Aorta (tissue), 5 donors: Measurements from ENCODE around the gene LTO1. TPM values are rescaled to one million over a fixed set of nuclear protein-coding genes. Genes with fewer than 3 reads are reported as not detected.

Source experiments
- ATAC-seq: fragments of 200-7000 bp; cut with Tn5 transposase; one replicate; pipeline ENCODE4 v1.9.1; 2022; ENCODE audit warnings: moderate library complexity; ENCODE audit not compliant: low FRiP score
- DNase-seq, 2 donors: peaks; one replicate each; pipeline ENCODE4 v3.0.0-alpha.2; 2020
- H3K27ac ChIP-seq, 2 donors: one replicate each; pipeline ENCODE4 v1.5.1; 2013; ENCODE audit warnings: low read length in 2 of 2, mild to moderate bottlenecking in 2 of 2, moderate library complexity in 2 of 2, control low read depth in 1 of 2, inconsistent platforms in 1 of 2, low read depth in 1 of 2
- H3K27me3 ChIP-seq, 2 donors: one replicate each; pipeline ENCODE4 v1.6.1; 2013; ENCODE audit warnings: control low read depth in 1 of 2, low read length in 1 of 2, mild to moderate bottlenecking in 1 of 2, moderate library complexity in 1 of 2; ENCODE audit not compliant: insufficient read depth in 2 of 2, control insufficient read depth in 1 of 2
- H3K36me3 ChIP-seq, 2 donors: one replicate each; pipeline ENCODE4 v1.6.1; 2013; ENCODE audit warnings: control low read depth in 1 of 2, low read length in 1 of 2, mild to moderate bottlenecking in 1 of 2; ENCODE audit not compliant: insufficient read depth in 2 of 2, control insufficient read depth in 1 of 2
- H3K4me1 ChIP-seq, 2 donors: one replicate each; pipeline ENCODE4 v1.6.1; 2013; ENCODE audit warnings: low read length in 2 of 2, control low read depth in 1 of 2, mild to moderate bottlenecking in 1 of 2, moderate library complexity in 1 of 2; ENCODE audit not compliant: insufficient read depth in 2 of 2, control insufficient read depth in 1 of 2
- H3K4me3 ChIP-seq, 2 donors: one replicate each; pipeline ENCODE4 v1.5.1; 2013; ENCODE audit warnings: low read length in 2 of 2, control low read depth in 1 of 2, mild to moderate bottlenecking in 1 of 2
- H3K9me3 ChIP-seq: one replicate; pipeline ENCODE4 v1.6.1; 2013; ENCODE audit warnings: mild to moderate bottlenecking, low read length; ENCODE audit not compliant: control insufficient read depth
- WGBS, 2 donors: extraction: QIAGEN DNeasy Blood & Tissue Kit; methylation state at CpG; one replicate each; pipeline ENCODE4 v1.1.7; 2013; 5-methylcytosine and 5-hydroxymethylcytosine counted together
- intact Hi-C, 2 donors: fragments of 100-400 bp; cut with DNase I; formaldehyde crosslinking; loops; one replicate each; pipeline versions ENCODE4 v1.14.2 to v1.15.0; 2022
- polyA plus RNA-seq, 2 donors: library from polyadenylated mRNA; stranded (reverse); fragments of 200-250 nt; gene quantifications; one replicate each; pipeline ENCODE4 v1.2.3, GENCODE V29; 2013
- total RNA-seq, 2 donors: library from RNA; stranded (reverse); fragmentation: NEBNext Ultra II Directional; extraction: Animal tissue kit (Norgen Biotek cat#: 25700); gene quantifications; one replicate each; pipeline ENCODE4 v1.2.1, GENCODE V29; 2021
- donor health status: healthy with polysubstance abuse.
- donor health status: Bipolar disorder and iron deficiency.
- donor health status: DM: no; HTN: no; CAD: no.
- donor health status: DM: no; HTN: no; CAD: no.
- donor health status: DM: yes; HTN: yes; CAD: no.

LTO1 gene
- total and polyA plus RNA-seq, 4 donors = 4.6 to 34.5 (median 26.6) TPM

- DNase-seq (peak in 1 of 2 donors; percentile 40), ATAC-seq (no peak)
- intact Hi-C loops = no loop called here
- Histone ChIP-seq H3K4me3 (no peak overlapping the region), H3K36me3 (peaks cover 0 to 4% of the 10 kb centered on the region in 2 donors), H3K27ac (no peak overlapping the region), H3K27me3 (no peaks in the 10 kb centered on the region), H3K9me3 (no peaks in the 10 kb centered on the region), H3K4me1 (no peaks in the 10 kb centered on the region)
- WGBS, 2 donors = 90 to 91% methylated on average over 23 of the region's 23 CpGs
Measured at GRCh38 chr11:69653406-69653960, 21.7 kb downstream of the LTO1 start.

- ATAC-seq (no peak), DNase-seq (no peak)
- 81 to 85% methylated on average over 11 of the region's 11 CpGs for WGBS, 2 donors
- H3K4me3 ChIP-seq = no peak overlapping the region
- no peaks in the 10 kb centered on the region for H3K27me3 ChIP-seq
- no peaks in the 10 kb centered on the region for H3K4me1 ChIP-seq
- H3K27ac ChIP-seq = no peak overlapping the region
- H3K9me3 ChIP-seq = no peaks in the 10 kb centered on the region
- peaks cover 0 to 4% of the 10 kb centered on the region in 2 donors for H3K36me3 ChIP-seq
- intact Hi-C loops = no loop called here
Measured at GRCh38 chr11:69652999-69653398, 22.2 kb downstream of the LTO1 start.

GRCh38 chr11:69651834-69652620 lies 23.1 kb downstream of the LTO1 start:
- no peak overlapping the region for H3K4me3 ChIP-seq
- H3K36me3 ChIP-seq = peaks cover 0 to 4% of the 10 kb centered on the region in 2 donors
- no peaks in the 10 kb centered on the region for H3K9me3 ChIP-seq
- H3K4me1 ChIP-seq = no peaks in the 10 kb centered on the region
- ATAC-seq = no peak
- no peak overlapping the region for H3K27ac ChIP-seq
- intact Hi-C loops = no loop called here
- 77 to 79% methylated on average over 15 of the region's 15 CpGs for WGBS, 2 donors
- H3K27me3 ChIP-seq = no peaks in the 10 kb centered on the region
- DNase-seq = peak in 1 of 2 donors; percentile 57

- no peaks in the 10 kb centered on the region for H3K4me1 ChIP-seq
- intact Hi-C loops = no loop called here
- peaks cover 0 to 4% of the 10 kb centered on the region in 2 donors for H3K36me3 ChIP-seq
- H3K27me3 ChIP-seq = no peaks in the 10 kb centered on the region
- DNase-seq (peak in 1 of 2 donors; percentile 55), ATAC-seq (no peak)
- no peak overlapping the region for H3K4me3 ChIP-seq
- 91% methylated on average over 23 of the region's 23 CpGs for whole genome bisulfite sequencing, 2 donors
- no peaks in the 10 kb centered on the region for H3K9me3 ChIP-seq
- H3K27ac ChIP-seq = no peak overlapping the region
Measured at GRCh38 chr11:69650832-69651344, 24.3 kb downstream of the LTO1 start.

- intact Hi-C loops = no loop called here
- DNase-seq (peak in 1 of 2 donors; percentile 67), ATAC-seq (no peak)
- WGBS, 2 donors = 86 to 88% methylated on average over 24 of the region's 24 CpGs
- Histone ChIP-seq H3K4me3 (no peak overlapping the region), H3K27me3 (no peaks in the 10 kb centered on the region), H3K36me3 (peaks cover 0 to 4% of the 10 kb centered on the region in 2 donors), H3K27ac (no peak overlapping the region), H3K4me1 (no peaks in the 10 kb centered on the region), H3K9me3 (no peaks in the 10 kb centered on the region)
Measured at GRCh38 chr11:69650081-69650831, 24.9 kb downstream of the LTO1 start.

GRCh38 chr11:69649576-69649900 lies 25.6 kb downstream of the LTO1 start:
- Histone ChIP-seq H3K36me3 (peaks cover 0 to 4% of the 10 kb centered on the region in 2 donors), H3K4me1 (no peaks in the 10 kb centered on the region), H3K27ac (no peak overlapping the region), H3K4me3 (no peak overlapping the region), H3K27me3 (no peaks in the 10 kb centered on the region), H3K9me3 (no peaks in the 10 kb centered on the region)
- ATAC-seq (no peak), DNase-seq (peak in 1 of 2 donors; percentile 62)
- intact Hi-C loops = no loop called here
- WGBS, 2 donors = 94% methylated on average over 10 of the region's 10 CpGs

- WGBS, 2 donors = 94 to 95% methylated on average over 37 of the region's 37 CpGs
- Histone ChIP-seq H3K4me1 (no peaks in the 10 kb centered on the region), H3K4me3 (no peak overlapping the region), H3K27ac (no peak overlapping the region), H3K36me3 (peaks cover 0 to 2% of the 10 kb centered on the region in 2 donors), H3K27me3 (no peaks in the 10 kb centered on the region), H3K9me3 (no peaks in the 10 kb centered on the region)
- DNase-seq = peak in 1 of 2 donors; percentile 76
- intact Hi-C loops = no loop called here
- ATAC-seq = no peak
Measured at GRCh38 chr11:69648679-69649575, 26.2 kb downstream of the LTO1 start.
